Measurements from ENCODE around the gene HPCAL1.
A peak's percentile ranks its signal among the peaks of the same experiment; 100 is the strongest.

Gene HPCAL1

GRCh38 chr2:10330700-10331026 is 28.0 kb downstream of the HPCAL1 start:
- Histone ChIP-seq H3K27ac (peak overlapping the region in 16 of 21 experiments; percentile 10 to 87 (median 66)), H3K4me3 (peak overlapping the region in 6 of 7 experiments; percentile 7 to 27 (median 14))

GRCh38 chr2:10331027-10331701 is 28.5 kb downstream of the HPCAL1 start:
- peak overlapping the region in 6 of 7 experiments; percentile 7 to 27 (median 14) for H3K4me3 ChIP-seq
- peak overlapping the region in 17 of 21 experiments; percentile 7 to 87 (median 64) for H3K27ac ChIP-seq

GRCh38 chr2:10331702-10332401 is 29.1 kb downstream of the HPCAL1 start:
- H3K27ac ChIP-seq = peak overlapping the region in 13 of 21 experiments; percentile 23 to 87 (median 69)
- peak overlapping the region in 4 of 7 experiments; percentile 7 to 27 (median 17) for H3K4me3 ChIP-seq

GRCh38 chr2:10332402-10333246 is 29.9 kb downstream of the HPCAL1 start:
- Histone ChIP-seq H3K27ac (peak overlapping the region in 9 of 21 experiments; percentile 10 to 87 (median 42)), H3K4me3 (no peak overlapping the region)

- Histone ChIP-seq H3K4me3 (no peak overlapping the region), H3K27ac (no peak overlapping the region)
These were observed 30.5 kb downstream of the HPCAL1 start for GRCh38 chr2:10333247-10333613.

- H3K27ac ChIP-seq = no peak overlapping the region
- H3K4me3 ChIP-seq = no peak overlapping the region
These were observed 31.3 kb downstream of the HPCAL1 start for GRCh38 chr2:10333966-10334365.

- H3K27ac ChIP-seq = no peak overlapping the region
These were observed 32.5 kb downstream of the HPCAL1 start for GRCh38 chr2:10335046-10335840.

GRCh38 chr2:10336283-10336682 is 33.6 kb downstream of the HPCAL1 start:
- H3K27ac ChIP-seq = no peak overlapping the region
- H3K4me3 ChIP-seq = no peak overlapping the region

More at GRCh38 chr2:10335046-10335840, 32.5 kb downstream of the HPCAL1 start:
- no peak overlapping the region for H3K4me3 ChIP-seq

- Histone ChIP-seq H3K4me3 (no peak overlapping the region), H3K27ac (no peak overlapping the region)
These were observed 35.0 kb downstream of the HPCAL1 start for GRCh38 chr2:10337449-10338269.

- no peak overlapping the region for H3K4me3 ChIP-seq
These were observed 35.8 kb downstream of the HPCAL1 start for GRCh38 chr2:10338270-10339188.

GRCh38 chr2:10339647-10340592 is 37.2 kb downstream of the HPCAL1 start:
- no peak overlapping the region for H3K27ac ChIP-seq
- H3K4me3 ChIP-seq = no peak overlapping the region

More at GRCh38 chr2:10338270-10339188, 35.8 kb downstream of the HPCAL1 start:
- H3K27ac ChIP-seq = no peak overlapping the region

- H3K27ac ChIP-seq = no peak overlapping the region
- no peak overlapping the region for H3K4me3 ChIP-seq
These were observed 37.9 kb downstream of the HPCAL1 start for GRCh38 chr2:10340593-10340975.

- H3K27ac ChIP-seq = no peak overlapping the region
These were observed 38.5 kb downstream of the HPCAL1 start for GRCh38 chr2:10341193-10341592.

GRCh38 chr2:10342245-10342951 is 39.7 kb downstream of the HPCAL1 start:
- Histone ChIP-seq H3K4me3 (no peak overlapping the region), H3K27ac (no peak overlapping the region)

More at GRCh38 chr2:10341193-10341592, 38.5 kb downstream of the HPCAL1 start:
- no peak overlapping the region for H3K4me3 ChIP-seq

- H3K4me3 ChIP-seq = no peak overlapping the region
- no peak overlapping the region for H3K27ac ChIP-seq
These were observed 40.5 kb downstream of the HPCAL1 start for GRCh38 chr2:10343191-10343590.

GRCh38 chr2:10343658-10344057 is 41.0 kb downstream of the HPCAL1 start:
- Histone ChIP-seq H3K4me3 (no peak overlapping the region), H3K27ac (no peak overlapping the region)

All from skin epidermis (tissue), 12 donors.